AG09309 (cell line): Measurements from ENCODE around the gene WDFY4.

Source experiments
- DNase-seq: peaks from one replicate; pipeline ENCODE4 v3.0.0-alpha.2; 2010; ENCODE audit warnings: low read depth
- H3K4me3 ChIP-seq: 2 replicates; pipeline ENCODE4 v1.5.1; 2011; ENCODE audit warnings: mild to moderate bottlenecking, low read depth, low read length, moderate library complexity; ENCODE audit not compliant: control insufficient read depth
- TF ChIP-seq, protein P1 (sequence below): IDR thresholded peaks from 2 replicates; pipeline ENCODE4 v1.5.1; 2011; ENCODE audit warnings: mild to moderate bottlenecking, low read depth, low read length, inconsistent platforms; ENCODE audit not compliant: insufficient read depth, control insufficient read depth; ENCODE audit errors: missing control alignments

Gene WDFY4

DNA sequence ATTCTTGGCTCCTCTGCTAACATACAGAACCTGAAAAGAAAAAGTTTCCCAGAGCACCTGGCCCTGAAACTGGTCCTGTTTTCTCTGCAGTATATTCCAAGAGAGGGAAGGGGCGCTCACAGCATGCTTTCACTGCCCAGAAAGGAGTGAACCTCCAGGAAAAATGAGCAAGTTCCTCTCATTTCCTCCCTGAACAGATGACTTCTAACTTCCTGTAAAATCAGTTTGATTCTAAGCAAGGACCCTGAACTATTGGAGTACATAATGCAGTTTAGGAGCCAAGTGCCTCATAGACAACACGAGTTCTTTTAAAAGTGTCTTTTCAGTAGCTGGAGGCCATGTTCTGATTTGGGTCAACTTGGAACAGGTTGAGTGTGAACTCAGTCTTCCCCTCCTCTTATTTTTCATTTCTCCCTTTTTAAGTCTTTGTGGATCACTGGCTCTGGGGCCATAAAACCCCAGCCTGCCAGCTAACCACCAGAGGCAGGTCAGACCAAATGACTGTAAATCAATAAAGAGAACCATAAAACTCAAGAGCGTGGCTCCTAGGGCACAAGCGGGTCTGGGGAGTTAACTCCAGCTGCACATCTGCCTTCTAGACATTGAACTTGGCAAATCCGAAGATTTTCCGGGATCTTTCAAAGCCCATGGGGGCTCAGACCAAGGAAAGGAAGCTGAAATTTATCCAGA lies 260.9 kb downstream of the WDFY4 start:
- DNase-seq: no peak
- TF ChIP-seq, protein P1, sequence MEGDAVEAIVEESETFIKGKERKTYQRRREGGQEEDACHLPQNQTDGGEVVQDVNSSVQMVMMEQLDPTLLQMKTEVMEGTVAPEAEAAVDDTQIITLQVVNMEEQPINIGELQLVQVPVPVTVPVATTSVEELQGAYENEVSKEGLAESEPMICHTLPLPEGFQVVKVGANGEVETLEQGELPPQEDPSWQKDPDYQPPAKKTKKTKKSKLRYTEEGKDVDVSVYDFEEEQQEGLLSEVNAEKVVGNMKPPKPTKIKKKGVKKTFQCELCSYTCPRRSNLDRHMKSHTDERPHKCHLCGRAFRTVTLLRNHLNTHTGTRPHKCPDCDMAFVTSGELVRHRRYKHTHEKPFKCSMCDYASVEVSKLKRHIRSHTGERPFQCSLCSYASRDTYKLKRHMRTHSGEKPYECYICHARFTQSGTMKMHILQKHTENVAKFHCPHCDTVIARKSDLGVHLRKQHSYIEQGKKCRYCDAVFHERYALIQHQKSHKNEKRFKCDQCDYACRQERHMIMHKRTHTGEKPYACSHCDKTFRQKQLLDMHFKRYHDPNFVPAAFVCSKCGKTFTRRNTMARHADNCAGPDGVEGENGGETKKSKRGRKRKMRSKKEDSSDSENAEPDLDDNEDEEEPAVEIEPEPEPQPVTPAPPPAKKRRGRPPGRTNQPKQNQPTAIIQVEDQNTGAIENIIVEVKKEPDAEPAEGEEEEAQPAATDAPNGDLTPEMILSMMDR: no peak
- H3K4me3 ChIP-seq: no peak overlapping the region

DNA sequence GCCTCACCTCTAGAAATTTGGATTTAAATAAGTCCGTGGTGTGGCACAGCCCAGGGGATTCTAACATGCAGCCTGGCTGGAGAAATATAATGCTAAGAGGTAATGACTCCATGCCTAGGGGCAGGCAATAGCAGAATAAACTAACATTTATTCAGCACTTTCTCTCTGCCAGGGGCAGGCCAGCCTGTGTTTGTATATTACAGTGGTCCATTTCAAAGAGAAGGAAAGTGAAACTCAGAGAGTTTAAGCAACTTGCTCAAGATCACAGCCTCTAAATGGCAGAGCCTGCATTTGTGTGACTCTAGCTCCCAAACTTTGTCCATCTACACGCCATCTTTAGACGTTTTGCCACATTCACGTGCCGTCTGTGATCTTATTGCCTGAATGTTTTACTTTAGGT lies 261.7 kb downstream of the WDFY4 start:
- H3K4me3 ChIP-seq: no peak overlapping the region
- no peak for DNase-seq
- TF ChIP-seq, protein P1: no peak

DNA sequence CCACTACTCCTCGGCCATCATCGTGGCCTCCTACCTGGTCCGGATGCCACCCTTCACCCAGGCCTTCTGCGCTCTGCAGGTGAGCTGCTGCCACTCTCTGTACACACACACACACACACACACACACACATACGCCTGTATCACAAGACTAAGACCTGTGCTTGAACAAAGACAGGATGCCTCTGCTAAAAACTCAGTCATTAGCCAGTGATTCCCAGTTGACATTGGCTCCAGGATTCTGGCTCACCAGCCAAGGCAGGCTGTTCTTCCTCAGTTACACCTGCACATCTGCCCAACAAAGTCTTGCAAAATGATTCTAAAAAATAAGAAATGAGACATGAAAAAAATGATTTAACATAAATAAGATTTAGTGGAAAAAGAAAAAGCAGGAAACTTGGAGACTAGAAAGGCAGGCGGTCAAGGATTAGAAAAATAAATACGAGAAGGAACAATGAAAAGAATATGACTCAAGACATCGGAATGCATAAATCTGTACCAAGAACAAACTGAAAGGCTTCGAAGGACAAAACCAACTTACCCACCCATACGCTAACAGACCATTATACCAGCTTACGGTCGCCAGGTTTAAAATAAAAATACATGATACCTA lies 262.3 kb downstream of the WDFY4 start:
- DNase-seq: no peak
- TF ChIP-seq, protein P1: no peak
- no peak overlapping the region for H3K4me3 ChIP-seq

DNA sequence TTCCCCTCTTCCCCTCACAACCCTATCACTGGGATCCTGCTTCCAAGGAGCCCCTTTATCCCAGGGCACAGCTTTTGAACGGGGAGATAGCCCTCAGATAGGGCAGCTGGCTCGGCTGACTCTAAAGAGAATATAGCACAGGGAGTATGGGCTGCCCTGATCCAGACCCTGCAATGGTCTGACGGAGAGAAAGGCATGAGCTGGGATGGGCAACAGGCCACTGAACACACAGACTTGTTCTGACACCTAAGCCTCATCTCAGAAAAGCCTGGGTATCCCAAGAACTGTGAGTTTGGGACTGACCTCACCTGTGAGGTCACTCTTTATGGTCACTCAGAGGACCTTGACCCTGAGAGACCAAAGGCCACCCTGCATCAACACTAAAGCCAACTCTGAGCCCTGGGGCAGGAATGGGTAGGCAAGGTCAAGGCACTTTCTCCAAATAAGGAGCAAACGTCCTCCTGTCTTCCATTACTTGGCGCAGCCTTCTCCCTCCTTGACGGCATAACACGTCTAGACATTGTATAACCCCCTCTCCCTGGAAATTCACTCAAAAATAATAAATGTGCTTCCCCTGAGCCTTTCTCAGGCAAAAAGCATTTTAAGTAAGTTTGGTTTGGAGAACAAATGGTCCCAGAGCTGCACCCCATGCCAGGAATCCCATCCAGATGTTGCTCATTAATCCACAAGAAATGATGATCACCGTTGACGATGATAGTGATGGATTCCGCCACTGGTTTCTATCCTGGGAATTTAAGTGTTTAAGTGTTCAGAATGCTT lies 263.2 kb downstream of the WDFY4 start:
- no peak overlapping the region for H3K4me3 ChIP-seq
- no peak for DNase-seq
- TF ChIP-seq, protein P1: no peak

DNA sequence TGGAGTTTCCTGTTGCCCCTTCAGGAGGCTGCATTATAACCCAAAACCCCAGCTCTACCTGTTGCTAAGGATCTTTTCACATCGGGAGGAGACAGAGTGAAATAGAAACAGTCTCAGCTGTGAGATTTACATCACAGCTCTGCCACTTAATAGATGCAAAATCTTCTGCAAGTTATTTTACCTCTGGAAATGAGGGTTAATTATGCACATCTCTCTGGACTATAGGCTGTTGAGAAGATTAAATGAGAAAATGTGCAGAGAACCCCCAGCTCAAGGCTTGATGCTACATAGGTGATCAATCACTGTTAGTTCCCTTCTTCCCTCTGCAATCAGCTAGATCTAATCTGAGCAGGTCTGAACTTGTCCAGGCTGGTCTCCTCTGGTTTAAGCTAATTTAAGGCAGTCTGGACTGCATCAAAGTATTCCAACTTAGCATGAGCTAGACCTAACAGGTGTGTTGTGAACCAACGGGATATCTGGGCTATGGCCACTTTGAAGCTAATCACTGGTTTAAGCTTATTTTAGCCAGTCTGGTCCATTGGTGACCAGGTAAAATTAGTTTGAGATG lies 263.9 kb downstream of the WDFY4 start:
- no peak overlapping the region for H3K4me3 ChIP-seq
- no peak for DNase-seq
- TF ChIP-seq, protein P1: no peak

DNA sequence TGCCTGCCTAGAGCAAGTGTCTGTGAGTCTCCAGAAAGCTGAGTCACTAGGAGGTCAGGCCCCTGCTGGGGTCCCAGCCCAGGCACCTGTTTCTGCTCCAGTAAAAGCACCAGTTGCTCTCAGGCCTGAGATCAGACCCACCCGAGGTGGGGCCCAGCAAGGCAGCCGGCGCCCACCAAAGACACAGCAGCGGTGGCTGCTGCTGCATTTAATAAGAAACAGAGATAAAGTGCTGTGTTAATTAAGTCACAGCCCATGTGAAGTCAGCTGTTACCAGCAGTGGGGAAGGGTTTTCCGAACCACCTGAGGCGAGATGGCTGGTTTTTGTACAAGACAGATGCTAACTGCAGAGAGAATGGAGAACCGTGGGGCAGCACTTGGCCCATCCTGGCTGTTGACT lies 267.0 kb downstream of the WDFY4 start:
- TF ChIP-seq, protein P1: no peak
- no peak for DNase-seq
- H3K4me3 ChIP-seq: no peak overlapping the region
